ENCODE results near the gene ACACB. TPM values are rescaled to one million over a fixed set of nuclear protein-coding genes. Genes with fewer than 3 reads are reported as not detected.
"Not testable (repeated sequence)": the region's sequence is repeated elsewhere in the genome, so short reads cannot be mapped to it uniquely, and the experiment has no call there.

ACACB gene
- total RNA-seq, 4 donors from 2014 or later, result 5.9 to 48.4 (median 27.3) TPM

GRCh38 chr12:109169262-109169661, 52.9 kb downstream of the ACACB start:
- no peak overlapping the region for H3K4me3 ChIP-seq
- peaks cover 0 to 4% (median 0%) of the 10 kb centered on the region in 3 donors for H3K4me1 ChIP-seq
- no peaks in the 10 kb centered on the region for H3K27me3 ChIP-seq
- intact Hi-C loops (cut with DNase I), result no loop called here
- no peaks in the 10 kb centered on the region for H3K9me3 ChIP-seq
- 82% methylated on average over 3 of the region's 3 CpGs for WGBS, 2 donors
- H3K36me3 ChIP-seq, result peaks cover 0 to 74% (median 10%) of the 10 kb centered on the region in 3 donors
- TF ChIP-seq POLR2A (IDR thresholded peaks at IDR 0.05) (no peak), CTCF (IDR thresholded peaks at IDR 0.05) (no peak)
- no peak for DNase-seq
- H3K27ac ChIP-seq, result peak overlapping the region in 3 of 4 donors; percentile 42 to 68 (median 52)

- Histone ChIP-seq H3K27me3 (no peaks in the 10 kb centered on the region), H3K9me3 (no peaks in the 10 kb centered on the region), H3K36me3 (peaks cover 0 to 79% (median 10%) of the 10 kb centered on the region in 3 donors), H3K27ac (peak overlapping the region in 3 of 4 donors; percentile 42 to 68 (median 52)), H3K4me3 (no peak overlapping the region), H3K4me1 (peaks cover 0 to 4% (median 0%) of the 10 kb centered on the region in 3 donors)
- intact Hi-C loops (cut with DNase I), result no loop called here
- 64 to 70% methylated on average over 5 of the region's 6 CpGs for WGBS, 2 donors
- TF ChIP-seq CTCF (IDR thresholded peaks at IDR 0.05), result no peak
- TF ChIP-seq POLR2A (IDR thresholded peaks at IDR 0.05), result no peak
- no peak for DNase-seq
Measured at GRCh38 chr12:109169686-109170085, 53.3 kb downstream of the ACACB start.

GRCh38 chr12:109170324-109170723, 53.9 kb downstream of the ACACB start:
- H3K36me3 ChIP-seq, result peaks cover 0 to 81% (median 10%) of the 10 kb centered on the region in 3 donors
- H3K4me3 ChIP-seq, result no peak overlapping the region
- no peaks in the 10 kb centered on the region for H3K27me3 ChIP-seq
- H3K9me3 ChIP-seq, result no peaks in the 10 kb centered on the region
- intact Hi-C loops (cut with DNase I), result no loop called here
- H3K27ac ChIP-seq, result peak overlapping the region in 2 of 4 donors; percentile 42 to 68
- DNase-seq, result no peak
- H3K4me1 ChIP-seq, result peaks cover 0 to 4% (median 0%) of the 10 kb centered on the region in 3 donors
- 63 to 82% methylated on average over 4 to 7 of the region's 7 CpGs for WGBS, 2 donors
- TF ChIP-seq POLR2A (IDR thresholded peaks at IDR 0.05), result no peak
- no peak for TF ChIP-seq CTCF (IDR thresholded peaks at IDR 0.05)

GRCh38 chr12:109172787-109173186, 56.4 kb downstream of the ACACB start:
- H3K4me3 ChIP-seq; H3K9me3 ChIP-seq; DNase-seq; H3K27me3 ChIP-seq; H3K27ac ChIP-seq; H3K4me1 ChIP-seq; intact Hi-C loops (cut with DNase I): not testable (repeated sequence)
- H3K36me3 ChIP-seq, result peaks cover 0 to 89% (median 10%) of the 10 kb centered on the region in 3 donors
- 92 to 93% methylated on average over 6 of the region's 6 CpGs for WGBS, 2 donors

GRCh38 chr12:109173443-109174240, 57.3 kb downstream of the ACACB start:
- intact Hi-C loops (cut with DNase I), result no loop called here
- Histone ChIP-seq H3K9me3 (no peaks in the 10 kb centered on the region), H3K27ac (no peak overlapping the region), H3K36me3 (peaks cover 0 to 89% (median 10%) of the 10 kb centered on the region in 3 donors), H3K4me3 (no peak overlapping the region), H3K27me3 (no peaks in the 10 kb centered on the region), H3K4me1 (peaks cover 0 to 4% (median 0%) of the 10 kb centered on the region in 3 donors)
- DNase-seq, result no peak
- WGBS, 2 donors, result 94 to 97% methylated on average over 14 to 17 of the region's 17 CpGs
- TF ChIP-seq CTCF (IDR thresholded peaks at IDR 0.05) (no peak), POLR2A (IDR thresholded peaks at IDR 0.05) (no peak)

Data from esophagus squamous epithelium (tissue), 5 donors.